HEK293 (cell line): ENCODE results near the gene CD244.
A peak's percentile ranks its signal among the peaks of the same experiment; 100 is the strongest.

Source experiments
- CTCF ChIA-PET: fragments of 350-600 bp; formaldehyde crosslinking; extraction: SDS; loops from one replicate; lab custom pipeline; 2021; ENCODE audit warnings: antibody characterized with exemption; lab: Yijun Ruan, JAX
- POLR2A ChIA-PET: fragments of 300-600 bp; formaldehyde crosslinking; extraction: SDS; loops from one replicate; lab custom pipeline; 2020; ENCODE audit warnings: antibody characterized with exemption, inconsistent platforms; lab: Yijun Ruan, JAX
- H3K27ac ChIP-seq: fragments of 200-500 bp; sonication (Bioruptor generic); 2 replicates; pipeline ENCODE4 v1.5.1; 2014; ENCODE audit warnings: low read depth, low read length, control low read depth, inconsistent platforms; ENCODE audit errors: extremely low read depth
- H3K36me3 ChIP-seq, 2 experiments: fragments of 200-500 bp in 1 of 2; sonication (Bioruptor generic) in 1 of 2; 1 replicate in 1 of 2; 2 replicates in 1 of 2; pipeline ENCODE4 v1.5.1; 2014 to 2017; ENCODE audit warnings: inconsistent platforms in 2 of 2, low read length in 2 of 2; ENCODE audit not compliant: control insufficient read depth in 2 of 2, insufficient read depth in 1 of 2
- H3K4me1 ChIP-seq: fragments of 200-500 bp; sonication (Bioruptor generic); 2 replicates; pipeline ENCODE4 v1.5.1; 2014; ENCODE audit warnings: mild to moderate bottlenecking, low read length, inconsistent platforms; ENCODE audit not compliant: control insufficient read depth, insufficient read depth
- H3K4me3 ChIP-seq: 2 replicates; pipeline ENCODE4 v1.5.1; 2011; ENCODE audit warnings: low read depth, mild to moderate bottlenecking, control low read depth, low read length, moderate library complexity
- H3K9me3 ChIP-seq: fragments of 200-500 bp; sonication (Bioruptor generic); 2 replicates; pipeline ENCODE4 v1.5.1; 2014; ENCODE audit warnings: low read depth, low read length, inconsistent platforms; ENCODE audit not compliant: control insufficient read depth, insufficient read depth
- EGR2 ChIP-seq: fragments of 450-650 bp; formaldehyde crosslinking; IDR thresholded peaks from 2 replicates; pipeline ENCODE4 v1.5.1; 2016; ENCODE audit warnings: low read depth, missing biosample characterization, missing genetic modification characterization
- GFI1B ChIP-seq: fragments of 450-650 bp; formaldehyde crosslinking; IDR thresholded peaks from 2 replicates; pipeline ENCODE4 v1.5.1; 2016; ENCODE audit warnings: missing biosample characterization, missing genetic modification characterization
- MZF1 ChIP-seq: fragments of 450-650 bp; formaldehyde crosslinking; IDR thresholded peaks from 2 replicates; pipeline ENCODE4 v1.5.1; 2017; ENCODE audit warnings: missing biosample characterization, missing genetic modification characterization, borderline replicate concordance
- ZFP3 ChIP-seq: fragments of 450-650 bp; formaldehyde crosslinking; IDR thresholded peaks from 2 replicates; pipeline ENCODE4 v1.5.1; 2016; ENCODE audit warnings: low read depth, missing biosample characterization, missing genetic modification characterization
- ZNF169 ChIP-seq: fragments of 450-650 bp; formaldehyde crosslinking; IDR thresholded peaks from 2 replicates; pipeline ENCODE4 v1.5.1; 2016; ENCODE audit warnings: missing biosample characterization, missing genetic modification characterization
- ZNF24 ChIP-seq: fragments of 450-650 bp; formaldehyde crosslinking; IDR thresholded peaks from 2 replicates; pipeline ENCODE4 v1.5.1; 2016; ENCODE audit warnings: missing biosample characterization, missing genetic modification characterization
- ZNF354C ChIP-seq: fragments of 450-650 bp; formaldehyde crosslinking; IDR thresholded peaks from 2 replicates; pipeline ENCODE4 v1.5.1; 2016; ENCODE audit warnings: missing biosample characterization, missing genetic modification characterization, low read depth, borderline replicate concordance
- ZNF48 ChIP-seq: fragments of 450-650 bp; formaldehyde crosslinking; IDR thresholded peaks from 2 replicates; pipeline ENCODE4 v1.5.1; 2016; ENCODE audit warnings: missing biosample characterization, missing genetic modification characterization
- ZNF530 ChIP-seq: fragments of 450-650 bp; formaldehyde crosslinking; IDR thresholded peaks from 2 replicates; pipeline ENCODE4 v1.5.1; 2016; ENCODE audit warnings: low read depth, missing biosample characterization, missing genetic modification characterization
- ZNF548 ChIP-seq: fragments of 450-650 bp; formaldehyde crosslinking; IDR thresholded peaks from 2 replicates; pipeline ENCODE4 v1.5.1; 2016; ENCODE audit warnings: missing biosample characterization, missing genetic modification characterization
- ZNF654 ChIP-seq: fragments of 450-650 bp; formaldehyde crosslinking; IDR thresholded peaks from 2 replicates; pipeline ENCODE4 v1.5.1; 2016; ENCODE audit warnings: low read depth, missing biosample characterization, missing genetic modification characterization
- ZNF660 ChIP-seq: fragments of 450-650 bp; IDR thresholded peaks from 2 replicates; pipeline ENCODE4 v1.5.1; 2018; ENCODE audit warnings: missing biosample characterization, mild to moderate bottlenecking, missing genetic modification characterization
- ZNF830 ChIP-seq: fragments of 450-650 bp; IDR thresholded peaks from 2 replicates; pipeline ENCODE4 v1.5.0; 2018; ENCODE audit warnings: missing biosample characterization, missing genetic modification characterization, low read depth, mild to moderate bottlenecking, moderate library complexity
- ZXDB ChIP-seq: fragments of 450-650 bp; formaldehyde crosslinking; IDR thresholded peaks from 2 replicates; pipeline ENCODE4 v1.5.1; 2016; ENCODE audit warnings: missing biosample characterization, missing genetic modification characterization
- TF ChIP-seq, protein P1 (sequence below): fragments of 450-650 bp; formaldehyde crosslinking; IDR thresholded peaks from 2 replicates; pipeline ENCODE4 v1.5.1; 2016; ENCODE audit warnings: missing biosample characterization, missing genetic modification characterization
- TF ChIP-seq, protein P2 (sequence below): fragments of 450-650 bp; formaldehyde crosslinking; IDR thresholded peaks from 2 replicates; pipeline ENCODE4 v1.5.1; 2017; ENCODE audit warnings: missing biosample characterization, missing genetic modification characterization
- TF ChIP-seq, protein P3 (sequence below): fragments of 450-650 bp; formaldehyde crosslinking; IDR thresholded peaks from 2 replicates; pipeline ENCODE4 v1.5.1; 2016; ENCODE audit warnings: missing biosample characterization, missing genetic modification characterization

Gene CD244

GRCh38 chr1:160834945-160835565, 27.6 kb downstream of the CD244 start:
- H3K4me3 ChIP-seq, result no peak overlapping the region
- CTCF ChIA-PET, result interaction anchor here (0.6 to 6.6 kb wide), 34 partner anchors 8 to 270 kb away, joined by 3 to 132 read pairs (median 4); partner anchors contain the start of genes ITLN1 and ITLN2

GRCh38 chr1:160830321-160831153, 32.1 kb downstream of the CD244 start:
- CTCF ChIA-PET, result interaction anchor here (0.5 to 4.1 kb wide), 28 partner anchors 10 to 276 kb away, joined by 3 to 28 read pairs (median 4); partner anchors contain the start of gene ITLN2

More at GRCh38 chr1:160834945-160835565, 27.6 kb downstream of the CD244 start:
- no peaks in the 10 kb centered on the region for H3K36me3 ChIP-seq
- POLR2A ChIA-PET, result no interaction called here
- H3K4me1 ChIP-seq, result no peaks in the 10 kb centered on the region
- H3K27ac ChIP-seq, result no peak overlapping the region
- TF ChIP-seq ZNF654 (tag by site-specific recombination), result peak; percentile 42
- TF ChIP-seq, protein P1, sequence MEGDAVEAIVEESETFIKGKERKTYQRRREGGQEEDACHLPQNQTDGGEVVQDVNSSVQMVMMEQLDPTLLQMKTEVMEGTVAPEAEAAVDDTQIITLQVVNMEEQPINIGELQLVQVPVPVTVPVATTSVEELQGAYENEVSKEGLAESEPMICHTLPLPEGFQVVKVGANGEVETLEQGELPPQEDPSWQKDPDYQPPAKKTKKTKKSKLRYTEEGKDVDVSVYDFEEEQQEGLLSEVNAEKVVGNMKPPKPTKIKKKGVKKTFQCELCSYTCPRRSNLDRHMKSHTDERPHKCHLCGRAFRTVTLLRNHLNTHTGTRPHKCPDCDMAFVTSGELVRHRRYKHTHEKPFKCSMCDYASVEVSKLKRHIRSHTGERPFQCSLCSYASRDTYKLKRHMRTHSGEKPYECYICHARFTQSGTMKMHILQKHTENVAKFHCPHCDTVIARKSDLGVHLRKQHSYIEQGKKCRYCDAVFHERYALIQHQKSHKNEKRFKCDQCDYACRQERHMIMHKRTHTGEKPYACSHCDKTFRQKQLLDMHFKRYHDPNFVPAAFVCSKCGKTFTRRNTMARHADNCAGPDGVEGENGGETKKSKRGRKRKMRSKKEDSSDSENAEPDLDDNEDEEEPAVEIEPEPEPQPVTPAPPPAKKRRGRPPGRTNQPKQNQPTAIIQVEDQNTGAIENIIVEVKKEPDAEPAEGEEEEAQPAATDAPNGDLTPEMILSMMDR (tag by site-specific recombination), result peak; percentile 17; the same call in 1 of the 2 replicates
- TF ChIP-seq ZNF354C, result no peak
- no peak for TF ChIP-seq EGR2
- TF ChIP-seq ZFP3 (tag by site-specific recombination), result no peak
- TF ChIP-seq ZNF660, result peak; percentile 87
- no peak for TF ChIP-seq ZXDB (tag by site-specific recombination)
- no peaks in the 10 kb centered on the region for H3K9me3 ChIP-seq

DNA sequence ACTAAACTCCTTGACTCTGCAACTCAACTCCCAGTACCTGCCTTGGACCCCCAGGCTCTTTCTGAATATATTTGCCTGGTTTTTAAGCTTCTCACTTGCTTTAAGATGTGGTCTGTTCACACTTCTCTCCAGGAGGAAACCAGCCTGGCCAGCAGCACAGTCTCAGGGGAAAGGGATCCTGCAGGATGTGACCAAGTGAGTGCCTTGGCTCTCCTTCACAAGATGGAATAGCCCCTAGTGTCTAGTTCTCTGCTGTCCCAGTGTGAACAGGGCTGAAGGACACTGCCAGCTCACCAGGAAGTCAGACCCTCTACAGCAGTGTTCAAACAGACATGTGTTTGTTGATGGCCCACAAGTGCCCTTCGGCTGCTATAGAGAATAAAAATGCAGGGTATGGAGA, 32.9 kb downstream of the CD244 start:
- H3K4me3 ChIP-seq, result no peak overlapping the region
- H3K27ac ChIP-seq, result no peak overlapping the region
- H3K4me1 ChIP-seq, result no peaks in the 10 kb centered on the region
- no peaks in the 10 kb centered on the region for H3K9me3 ChIP-seq
- no peak for TF ChIP-seq ZNF24
- TF ChIP-seq MZF1 (tag by site-specific recombination), result no peak
- no peak for TF ChIP-seq ZNF830 (tag by site-specific recombination)
- no peak for TF ChIP-seq ZNF48 (tag by site-specific recombination)
- no peak for TF ChIP-seq ZNF169 (tag by site-specific recombination)
- no peak for TF ChIP-seq ZNF548 (tag by site-specific recombination)
- TF ChIP-seq ZNF530 (tag by site-specific recombination), result no peak
- TF ChIP-seq, protein P2, sequence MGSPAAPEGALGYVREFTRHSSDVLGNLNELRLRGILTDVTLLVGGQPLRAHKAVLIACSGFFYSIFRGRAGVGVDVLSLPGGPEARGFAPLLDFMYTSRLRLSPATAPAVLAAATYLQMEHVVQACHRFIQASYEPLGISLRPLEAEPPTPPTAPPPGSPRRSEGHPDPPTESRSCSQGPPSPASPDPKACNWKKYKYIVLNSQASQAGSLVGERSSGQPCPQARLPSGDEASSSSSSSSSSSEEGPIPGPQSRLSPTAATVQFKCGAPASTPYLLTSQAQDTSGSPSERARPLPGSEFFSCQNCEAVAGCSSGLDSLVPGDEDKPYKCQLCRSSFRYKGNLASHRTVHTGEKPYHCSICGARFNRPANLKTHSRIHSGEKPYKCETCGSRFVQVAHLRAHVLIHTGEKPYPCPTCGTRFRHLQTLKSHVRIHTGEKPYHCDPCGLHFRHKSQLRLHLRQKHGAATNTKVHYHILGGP (tag by site-specific recombination), result no peak
- TF ChIP-seq, protein P3, sequence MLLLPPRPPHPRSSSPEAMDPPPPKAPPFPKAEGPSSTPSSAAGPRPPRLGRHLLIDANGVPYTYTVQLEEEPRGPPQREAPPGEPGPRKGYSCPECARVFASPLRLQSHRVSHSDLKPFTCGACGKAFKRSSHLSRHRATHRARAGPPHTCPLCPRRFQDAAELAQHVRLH (tag by site-specific recombination), result no peak
- CTCF ChIA-PET, result interaction anchor here (0.6 to 4.1 kb wide), 18 partner anchors 11 to 150 kb away, joined by 3 to 28 read pairs (median 5); no protein-coding TSS in a partner anchor
- POLR2A ChIA-PET, result no interaction called here
- H3K36me3 ChIP-seq, result no peaks in the 10 kb centered on the region

More at GRCh38 chr1:160830321-160831153, 32.1 kb downstream of the CD244 start:
- no peaks in the 10 kb centered on the region for H3K4me1 ChIP-seq
- POLR2A ChIA-PET, result no interaction called here
- no peaks in the 10 kb centered on the region for H3K9me3 ChIP-seq
- no peak overlapping the region for H3K4me3 ChIP-seq
- H3K36me3 ChIP-seq, result no peaks in the 10 kb centered on the region
- TF ChIP-seq, protein P1 (tag by site-specific recombination), result peak; percentile 48
- TF ChIP-seq GFI1B (tag by site-specific recombination) (no peak), ZNF654 (tag by site-specific recombination) (peak; percentile 7; the same call in 1 of the 2 replicates)
- H3K27ac ChIP-seq, result no peak overlapping the region
